Vagina (tissue), 2 donors: ENCODE results near the gene DDX54. TPM values are rescaled to one million over a fixed set of nuclear protein-coding genes. Genes with fewer than 3 reads are reported as not detected.

Source experiments
- DNase-seq, 2 donors: peaks; one replicate each; pipeline ENCODE4 v3.0.0-alpha.2; 2017; ENCODE audit errors: extremely low spot score in 2 of 2
- H3K27ac ChIP-seq: fragments of 200-600 bp; sonication (generic); one replicate; pipeline ENCODE4 v1.5.1; 2019
- H3K27me3 ChIP-seq: fragments of 200-600 bp; sonication (generic); one replicate; pipeline ENCODE4 v1.5.1; 2019
- H3K36me3 ChIP-seq, 2 donors: fragments of 200-600 bp; sonication (generic); one replicate each; pipeline ENCODE4 v1.5.1; 2017 to 2019
- H3K4me1 ChIP-seq: fragments of 200-600 bp; sonication (generic); one replicate; pipeline ENCODE4 v1.5.1; 2019
- H3K4me3 ChIP-seq, 2 donors: fragments of 200-600 bp; sonication (generic); 1 replicate in 1 of 2; 2 replicates in 1 of 2; pipeline ENCODE4 v1.5.1; 2016 to 2019
- H3K9me3 ChIP-seq: fragments of 200-600 bp; sonication (generic); one replicate; pipeline ENCODE4 v1.5.1; 2019
- CTCF ChIP-seq, 3 experiments: fragments of 450-650 bp in 2 of 3; fragments of 200-600 bp in 1 of 3; sonication (generic) in 1 of 3; IDR thresholded peaks; one replicate each; pipeline ENCODE4 v1.5.1; 2017 to 2019; ENCODE audit warnings: antibody characterized with exemption in 3 of 3, mild to moderate bottlenecking in 2 of 3, moderate library complexity in 2 of 3
- POLR2A ChIP-seq, 2 donors: fragments of 450-650 bp; IDR thresholded peaks; one replicate each; pipeline ENCODE4 v1.6.1; 2017; ENCODE audit warnings: antibody characterized with exemption in 2 of 2, mild to moderate bottlenecking in 2 of 2, moderate library complexity in 2 of 2
- POLR2AphosphoS5 ChIP-seq, 2 donors: sonication (generic); formaldehyde crosslinking; IDR thresholded peaks; one replicate each; pipeline ENCODE4 v1.9.0; 2017; ENCODE audit warnings: antibody characterized with exemption in 2 of 2, mild to moderate bottlenecking in 2 of 2, low read depth in 1 of 2; ENCODE audit not compliant: insufficient read depth in 1 of 2
- intact Hi-C: fragments of 100-400 bp; cut with DNase I; formaldehyde crosslinking; loops from one replicate; pipeline ENCODE4 v1.15.1; 2023
- total RNA-seq: library from RNA; depleted of rRNA; stranded (reverse); fragments of >200 nt; gene quantifications from one replicate; pipeline ENCODE4 v1.2.3, GENCODE V29; 2016

Gene DDX54
- total RNA-seq, 1 donor from 2014 or later, result 52.5 TPM

GRCh38 chr12:113221997-113222729 lies 36.9 kb upstream of the DDX54 start:
- intact Hi-C loops, result no loop called here
- Histone ChIP-seq H3K27me3 (no peaks in the 10 kb centered on the region), H3K36me3 (peaks cover 0 to 5% of the 10 kb centered on the region in 2 donors), H3K4me1 (peaks cover 57% of the 10 kb centered on the region), H3K27ac (peak overlapping the region; percentile 92), H3K4me3 (peak overlapping the region; percentile 65 to 92), H3K9me3 (no peaks in the 10 kb centered on the region)
- DNase-seq, result no peak
- TF ChIP-seq POLR2A (IDR thresholded peaks at IDR 0.05) (no peak), CTCF (IDR thresholded peaks at IDR 0.05) (no peak), POLR2AphosphoS5 (IDR thresholded peaks at IDR 0.05; ENCODE audit: insufficient read depth in 1 of 2, low read depth in 1 of 2) (no peak)

DNA sequence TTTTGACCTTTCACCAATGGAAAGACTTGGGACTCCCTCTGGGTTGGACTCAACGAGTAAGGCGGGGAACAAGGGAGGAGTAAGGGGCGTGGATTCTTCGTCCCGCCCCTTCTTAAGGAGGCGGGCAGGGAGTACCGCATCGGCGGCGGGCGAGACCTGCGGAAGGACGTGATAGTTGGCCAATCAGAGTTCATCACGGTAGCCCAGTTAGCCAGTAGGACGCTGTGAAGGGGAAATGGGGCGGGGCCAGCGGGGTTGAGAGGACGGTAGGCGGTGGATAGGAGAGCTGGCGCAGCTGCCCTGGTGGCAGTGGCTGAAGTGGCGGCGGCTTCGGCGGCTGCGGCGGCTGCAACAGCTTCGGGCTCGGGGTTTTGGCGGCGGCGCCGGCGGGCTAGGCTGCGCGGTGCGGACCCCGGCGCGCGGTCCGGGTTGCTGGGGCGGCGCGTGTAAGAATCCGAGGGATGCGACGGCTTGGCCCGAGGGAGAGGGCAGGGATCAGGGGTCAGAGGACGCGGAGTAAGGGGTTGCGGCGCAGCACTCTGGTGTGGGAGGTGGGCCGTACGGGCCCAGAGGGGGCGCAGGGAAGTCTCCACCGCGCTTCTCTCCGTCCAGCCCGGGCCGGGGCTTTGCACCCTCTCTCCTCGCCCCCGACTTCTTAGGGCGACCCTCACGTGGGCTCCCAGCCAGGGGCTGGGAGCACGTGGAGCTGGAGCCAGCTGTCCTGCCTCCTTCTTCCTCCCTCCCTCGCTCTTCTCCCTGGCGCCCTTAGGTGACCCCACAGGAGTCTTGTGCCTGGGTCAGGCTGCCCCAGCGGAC lies 36.1 kb upstream of the DDX54 start, which contains the start of gene TPCN1:
TSS of gene TPCN1 (plus strand) at position 284 of the 816 bp plus-strand sequence. CDS start 5,389 bp downstream, outside the sequence.
- TF ChIP-seq CTCF (IDR thresholded peaks at IDR 0.05), result peak in 1 of 3 experiments; percentile 28
- peak; percentile 90 to 95 for TF ChIP-seq POLR2AphosphoS5 (IDR thresholded peaks at IDR 0.05; ENCODE audit: insufficient read depth in 1 of 2, low read depth in 1 of 2)
- TF ChIP-seq POLR2A (IDR thresholded peaks at IDR 0.05), result peak in 1 of 2 donors; percentile 99
- Histone ChIP-seq H3K27me3 (no peaks in the 10 kb centered on the region), H3K9me3 (no peaks in the 10 kb centered on the region), H3K4me1 (peaks cover 65% of the 10 kb centered on the region), H3K36me3 (no peaks in the 10 kb centered on the region), H3K4me3 (peak within 1 kb of the TSS; percentile 65 to 92), H3K27ac (peak within 1 kb of the TSS; percentile 92)
- intact Hi-C loops, result no loop called here
- DNase-seq, result peak; percentile 99 to 100

DNA sequence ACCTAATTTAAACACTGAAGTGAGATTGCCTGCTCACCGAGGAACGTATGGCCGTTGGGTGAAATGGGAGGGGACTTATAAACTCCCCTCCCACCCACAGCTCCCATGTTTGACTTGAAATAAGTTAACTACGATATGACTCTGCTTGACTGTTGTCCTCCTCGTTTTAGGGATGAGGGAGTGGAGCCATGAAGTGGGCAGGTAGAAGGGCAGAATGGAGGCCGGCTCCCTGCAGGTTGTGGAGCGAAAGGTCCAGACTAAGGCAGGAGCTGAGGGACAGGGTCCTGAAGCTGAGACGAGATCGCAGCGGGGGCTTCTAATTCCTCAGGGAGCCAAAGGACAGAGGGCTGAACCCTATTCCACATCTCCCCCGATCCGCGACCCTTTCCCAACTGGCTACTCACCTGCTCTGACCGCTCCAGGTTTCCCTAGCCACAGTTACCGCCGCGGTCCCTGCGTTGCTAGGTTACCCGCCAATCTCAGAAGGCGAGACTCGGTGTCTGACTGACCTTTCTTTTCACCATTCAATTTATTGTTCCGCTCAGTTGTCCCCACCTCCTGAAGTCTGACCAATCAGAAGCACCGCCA lies 35.4 kb upstream of the DDX54 start:
- no peaks in the 10 kb centered on the region for H3K27me3 ChIP-seq
- no peaks in the 10 kb centered on the region for H3K9me3 ChIP-seq
- H3K4me1 ChIP-seq, result peaks cover 72% of the 10 kb centered on the region
- DNase-seq, result no peak
- peak overlapping the region; percentile 47 to 92 for H3K4me3 ChIP-seq
- peak overlapping the region; percentile 34 for H3K27ac ChIP-seq
- intact Hi-C loops, result no loop called here
- TF ChIP-seq CTCF (IDR thresholded peaks at IDR 0.05) (no peak), POLR2A (IDR thresholded peaks at IDR 0.05) (peak in 1 of 2 donors; percentile 29)
- H3K36me3 ChIP-seq, result no peaks in the 10 kb centered on the region

- no peak overlapping the region for H3K4me3 ChIP-seq
- peak overlapping the region; percentile 71 for H3K27ac ChIP-seq
- intact Hi-C loops, result no loop called here
- no peaks in the 10 kb centered on the region for H3K36me3 ChIP-seq
- no peaks in the 10 kb centered on the region for H3K9me3 ChIP-seq
- no peak for DNase-seq
- no peak for TF ChIP-seq POLR2A (IDR thresholded peaks at IDR 0.05)
- TF ChIP-seq POLR2AphosphoS5 (IDR thresholded peaks at IDR 0.05; ENCODE audit: insufficient read depth in 1 of 2, low read depth in 1 of 2), result no peak
- no peak for TF ChIP-seq CTCF (IDR thresholded peaks at IDR 0.05)
- no peaks in the 10 kb centered on the region for H3K27me3 ChIP-seq
- H3K4me1 ChIP-seq, result peaks cover 55% of the 10 kb centered on the region
Observed at GRCh38 chr12:113216027-113216426, 30.7 kb upstream of the DDX54 start.
